Breast epithelium (tissue), 4 donors: ENCODE results near the gene LYPD4. TPM values are rescaled to one million over a fixed set of nuclear protein-coding genes. Genes with fewer than 3 reads are reported as not detected.
A peak's percentile ranks its signal among the peaks of the same experiment; 100 is the strongest.

Experiments used
- DNase-seq, 2 donors: peaks; one replicate each; pipeline ENCODE4 v3.0.0-alpha.2; 2019; ENCODE audit warnings: low spot score in 2 of 2
- H3K27ac ChIP-seq, 2 donors: fragments of 200-600 bp; sonication (generic) in 1 of 2; one replicate each; pipeline ENCODE4 v1.5.1; 2016 to 2019; ENCODE audit warnings: mild to moderate bottlenecking in 1 of 2
- H3K27me3 ChIP-seq, 2 donors: fragments of 200-600 bp; sonication (generic) in 1 of 2; one replicate each; pipeline versions ENCODE4 v1.5.1 to v1.6.0; 2017 to 2019; ENCODE audit warnings: control low read depth in 1 of 2, mild to moderate bottlenecking in 1 of 2
- H3K36me3 ChIP-seq: fragments of 200-600 bp; one replicate; pipeline ENCODE4 v1.5.1; 2019
- H3K4me1 ChIP-seq, 2 donors: fragments of 200-600 bp; sonication (generic); one replicate each; pipeline ENCODE4 v1.5.1; 2016 to 2019; ENCODE audit warnings: control low read depth in 1 of 2
- H3K4me3 ChIP-seq, 3 donors: fragments of 200-600 bp; sonication (generic); 1 replicate in 2 of 3; 2 replicates in 1 of 3; pipeline ENCODE4 v1.5.1; 2016 to 2019; ENCODE audit warnings: mild to moderate bottlenecking in 3 of 3, moderate library complexity in 2 of 3
- H3K9me3 ChIP-seq, 2 donors: fragments of 200-600 bp; sonication (generic) in 1 of 2; one replicate each; pipeline ENCODE4 v1.5.1; 2016 to 2019; ENCODE audit warnings: control low read depth in 1 of 2
- POLR2A ChIP-seq: fragments of 450-650 bp; IDR thresholded peaks from one replicate; pipeline ENCODE4 v1.6.1; 2016; ENCODE audit warnings: antibody characterized with exemption, mild to moderate bottlenecking, moderate library complexity
- POLR2AphosphoS5 ChIP-seq, 3 donors: sonication (generic); formaldehyde crosslinking; IDR thresholded peaks; one replicate each; pipeline ENCODE4 v1.6.1; 2017; ENCODE audit warnings: antibody characterized with exemption in 3 of 3
- intact Hi-C: fragments of 100-400 bp; cut with DNase I; formaldehyde crosslinking; loops from one replicate; pipeline ENCODE4 v1.15.1; 2023; ENCODE audit warnings: low total_unique reads
- total RNA-seq, 3 donors: library from RNA; depleted of rRNA; stranded (reverse); fragments of >200 nt; gene quantifications; one replicate each; pipeline ENCODE4 v1.1.0, GENCODE V29; 2016
- TF ChIP-seq, protein P1 (sequence below), 3 donors: fragments of 450-650 bp; IDR thresholded peaks; one replicate each; pipeline ENCODE4 v1.5.1; 2016 to 2017; ENCODE audit warnings: antibody characterized with exemption in 3 of 3, mild to moderate bottlenecking in 3 of 3, moderate library complexity in 3 of 3

LYPD4 gene
- total RNA-seq, 3 donors from 2014 or later, result not detected

- Histone ChIP-seq H3K27me3 (no peaks in the 10 kb centered on the region), H3K9me3 (no peaks in the 10 kb centered on the region), H3K4me3 (no peak overlapping the region), H3K36me3 (no peaks in the 10 kb centered on the region), H3K4me1 (peaks cover 7 to 11% of the 10 kb centered on the region in 2 donors), H3K27ac (peak overlapping the region in 1 of 2 donors; percentile 19)
- no peak for TF ChIP-seq POLR2A
- TF ChIP-seq POLR2AphosphoS5 (IDR thresholded peaks at IDR 0.05), result no peak
- TF ChIP-seq, protein P1, sequence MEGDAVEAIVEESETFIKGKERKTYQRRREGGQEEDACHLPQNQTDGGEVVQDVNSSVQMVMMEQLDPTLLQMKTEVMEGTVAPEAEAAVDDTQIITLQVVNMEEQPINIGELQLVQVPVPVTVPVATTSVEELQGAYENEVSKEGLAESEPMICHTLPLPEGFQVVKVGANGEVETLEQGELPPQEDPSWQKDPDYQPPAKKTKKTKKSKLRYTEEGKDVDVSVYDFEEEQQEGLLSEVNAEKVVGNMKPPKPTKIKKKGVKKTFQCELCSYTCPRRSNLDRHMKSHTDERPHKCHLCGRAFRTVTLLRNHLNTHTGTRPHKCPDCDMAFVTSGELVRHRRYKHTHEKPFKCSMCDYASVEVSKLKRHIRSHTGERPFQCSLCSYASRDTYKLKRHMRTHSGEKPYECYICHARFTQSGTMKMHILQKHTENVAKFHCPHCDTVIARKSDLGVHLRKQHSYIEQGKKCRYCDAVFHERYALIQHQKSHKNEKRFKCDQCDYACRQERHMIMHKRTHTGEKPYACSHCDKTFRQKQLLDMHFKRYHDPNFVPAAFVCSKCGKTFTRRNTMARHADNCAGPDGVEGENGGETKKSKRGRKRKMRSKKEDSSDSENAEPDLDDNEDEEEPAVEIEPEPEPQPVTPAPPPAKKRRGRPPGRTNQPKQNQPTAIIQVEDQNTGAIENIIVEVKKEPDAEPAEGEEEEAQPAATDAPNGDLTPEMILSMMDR (IDR thresholded peaks at IDR 0.05), result no peak
- DNase-seq, result no peak
- intact Hi-C loops, result no loop called here
Measured at GRCh38 chr19:41868120-41868988, 23.9 kb upstream of the LYPD4 start.

GRCh38 chr19:41866284-41866683 is 21.8 kb upstream of the LYPD4 start:
- no peak overlapping the region for H3K4me3 ChIP-seq
- H3K27ac ChIP-seq, result no peak overlapping the region
- intact Hi-C loops, result no loop called here
- no peak for DNase-seq
- no peaks in the 10 kb centered on the region for H3K9me3 ChIP-seq
- peaks cover 9 to 30% of the 10 kb centered on the region in 2 donors for H3K4me1 ChIP-seq
- TF ChIP-seq, protein P1 (IDR thresholded peaks at IDR 0.05), result no peak
- TF ChIP-seq POLR2AphosphoS5 (IDR thresholded peaks at IDR 0.05) (no peak), POLR2A (no peak)
- no peaks in the 10 kb centered on the region for H3K36me3 ChIP-seq
- H3K27me3 ChIP-seq, result no peaks in the 10 kb centered on the region

DNA sequence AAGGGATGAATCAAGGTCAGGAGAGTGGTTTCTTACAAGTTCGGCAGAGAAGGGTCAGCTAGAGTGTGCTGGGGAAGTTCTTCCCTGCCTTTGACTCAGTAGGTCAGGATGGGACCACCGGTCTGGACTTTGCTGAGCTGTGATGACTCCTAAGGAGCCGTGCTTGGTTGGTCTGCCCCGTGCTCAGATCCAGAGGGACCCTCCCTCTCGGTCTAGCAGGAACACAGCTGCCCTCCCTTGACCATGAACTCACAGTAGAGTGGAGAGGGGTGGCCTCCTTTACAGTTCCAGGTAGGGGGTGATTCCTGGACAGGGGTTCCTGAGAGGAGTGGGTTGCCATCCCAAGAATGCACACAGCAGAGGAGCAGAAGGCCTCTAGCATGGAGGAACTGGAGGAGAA is 19.9 kb upstream of the LYPD4 start:
- Histone ChIP-seq H3K27ac (no peak overlapping the region), H3K27me3 (no peaks in the 10 kb centered on the region), H3K9me3 (no peaks in the 10 kb centered on the region), H3K36me3 (no peaks in the 10 kb centered on the region), H3K4me3 (no peak overlapping the region), H3K4me1 (peaks cover 12 to 34% of the 10 kb centered on the region in 2 donors)
- TF ChIP-seq POLR2A, result no peak
- no peak for TF ChIP-seq POLR2AphosphoS5 (IDR thresholded peaks at IDR 0.05)
- TF ChIP-seq, protein P1 (IDR thresholded peaks at IDR 0.05), result no peak
- intact Hi-C loops, result no loop called here
- DNase-seq, result no peak

DNA sequence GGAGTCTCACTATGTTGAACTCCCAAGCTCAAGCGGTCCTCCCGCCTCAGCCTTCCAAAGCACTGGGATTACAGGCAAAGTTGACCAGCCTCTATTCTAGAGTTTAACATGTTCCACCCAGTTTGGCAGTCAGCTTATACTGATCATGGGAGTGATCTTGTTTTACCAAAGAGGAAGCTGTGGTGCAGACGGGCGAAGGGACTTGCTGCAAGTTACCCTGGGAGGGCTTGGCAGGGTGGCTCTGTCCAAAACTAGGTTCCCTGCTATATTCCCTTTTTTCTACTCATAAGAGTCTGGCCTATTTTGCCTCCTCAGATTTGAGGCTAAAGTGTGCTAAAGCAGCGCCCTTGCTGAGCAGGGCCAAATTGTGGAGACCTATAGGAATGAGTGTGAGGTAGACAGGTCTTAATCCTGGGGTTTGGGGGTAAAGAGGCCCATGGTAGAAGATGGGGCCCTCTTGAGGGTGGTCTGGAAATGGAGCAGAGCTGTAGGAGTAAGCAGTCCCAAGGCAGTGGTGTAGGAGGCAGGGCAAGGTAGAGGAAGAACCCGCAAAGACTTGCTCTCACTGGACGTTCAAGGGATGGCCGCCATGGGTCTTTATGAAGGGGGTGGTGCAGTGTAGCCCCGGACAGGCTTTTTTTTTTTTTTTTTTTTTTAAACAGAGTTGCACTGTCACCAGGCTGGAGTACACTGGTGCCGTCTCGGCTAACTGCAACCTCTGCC is 18.9 kb upstream of the LYPD4 start:
- Histone ChIP-seq H3K36me3 (no peaks in the 10 kb centered on the region), H3K4me1 (peaks cover 12 to 34% of the 10 kb centered on the region in 2 donors)

More for the DNA sequence above, 18.9 kb upstream of the LYPD4 start:
- Histone ChIP-seq H3K4me3 (peak overlapping the region in 1 of 3 donors; percentile 1), H3K27ac (no peak overlapping the region), H3K9me3 (no peaks in the 10 kb centered on the region), H3K27me3 (no peaks in the 10 kb centered on the region)
- no peak for TF ChIP-seq POLR2A
- TF ChIP-seq, protein P1 (IDR thresholded peaks at IDR 0.05), result no peak
- TF ChIP-seq POLR2AphosphoS5 (IDR thresholded peaks at IDR 0.05), result no peak
- DNase-seq, result no peak
- intact Hi-C loops, result no loop called here
